Stimulated activated CD8-positive, alpha-beta memory T cell treated with anti-CD3 and anti-CD28 coated beads, Interleukin-12 subunit alpha, Interleukin-12 subunit beta, amount 100 ng/mL, for 1 hour (primary cell): ENCODE results near the gene HNRNPLL.

Source experiments
- DNase-seq: peaks from one replicate; pipeline ENCODE4 v3.0.0-alpha.2; 2020; ENCODE audit warnings: low read depth

The HNRNPLL gene

DNA sequence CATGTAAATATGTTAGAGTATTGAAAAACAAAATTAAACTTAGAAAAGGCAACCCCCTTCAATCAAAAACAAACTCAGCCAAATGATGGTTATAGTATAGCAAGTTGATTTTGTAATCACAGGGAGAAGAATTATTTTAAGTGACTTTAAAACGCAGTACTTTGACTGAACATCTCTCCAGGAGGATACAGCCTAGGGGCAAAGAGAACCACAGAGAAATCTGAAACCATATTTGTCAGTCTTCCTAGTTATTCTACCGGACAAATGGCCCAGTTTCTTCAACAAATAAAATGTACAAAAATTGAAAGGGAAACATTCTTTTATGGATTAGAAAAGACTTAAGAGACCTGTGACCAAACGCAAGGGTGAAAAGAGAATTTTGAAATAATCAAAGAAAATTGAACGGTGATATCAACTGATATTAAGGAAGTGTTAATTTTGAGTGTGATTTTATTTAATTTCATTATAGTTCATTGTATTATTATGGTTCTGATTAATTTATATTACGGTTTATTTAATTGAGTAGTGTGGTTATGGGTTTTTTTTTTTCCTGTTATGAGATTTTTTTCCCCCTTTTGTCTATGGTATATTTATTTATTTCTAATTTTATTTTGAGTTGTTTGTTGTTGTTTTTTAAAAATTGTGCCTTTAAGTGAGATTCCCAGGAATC is 75.3 kb downstream of the HNRNPLL start:
- no peak for DNase-seq

GRCh38 chr2:38526195-38526594 is 76.5 kb downstream of the HNRNPLL start:
- no peak for DNase-seq

DNA sequence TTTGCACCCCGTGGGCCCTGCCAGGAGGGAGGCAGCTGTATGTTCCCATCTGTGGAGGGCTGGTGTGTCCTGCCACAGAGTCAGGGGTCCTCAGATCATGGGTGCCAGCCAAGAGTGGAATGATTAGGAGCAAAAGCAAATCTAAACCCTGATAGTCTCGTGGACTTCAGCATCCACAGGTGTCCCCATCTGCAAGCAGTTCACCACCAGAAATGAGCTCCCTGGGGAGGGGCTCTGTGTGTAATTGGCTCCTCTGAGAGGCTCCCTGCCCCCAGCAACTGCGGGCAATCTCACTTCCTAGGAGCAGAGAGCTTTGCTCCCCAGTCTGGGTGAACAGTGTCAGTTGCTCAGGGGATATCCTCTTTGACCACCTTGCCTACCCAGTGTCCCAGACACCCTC is 78.1 kb downstream of the HNRNPLL start:
- no peak for DNase-seq

GRCh38 chr2:38523728-38524437 is 78.8 kb downstream of the HNRNPLL start:
- DNase-seq = no peak

DNA sequence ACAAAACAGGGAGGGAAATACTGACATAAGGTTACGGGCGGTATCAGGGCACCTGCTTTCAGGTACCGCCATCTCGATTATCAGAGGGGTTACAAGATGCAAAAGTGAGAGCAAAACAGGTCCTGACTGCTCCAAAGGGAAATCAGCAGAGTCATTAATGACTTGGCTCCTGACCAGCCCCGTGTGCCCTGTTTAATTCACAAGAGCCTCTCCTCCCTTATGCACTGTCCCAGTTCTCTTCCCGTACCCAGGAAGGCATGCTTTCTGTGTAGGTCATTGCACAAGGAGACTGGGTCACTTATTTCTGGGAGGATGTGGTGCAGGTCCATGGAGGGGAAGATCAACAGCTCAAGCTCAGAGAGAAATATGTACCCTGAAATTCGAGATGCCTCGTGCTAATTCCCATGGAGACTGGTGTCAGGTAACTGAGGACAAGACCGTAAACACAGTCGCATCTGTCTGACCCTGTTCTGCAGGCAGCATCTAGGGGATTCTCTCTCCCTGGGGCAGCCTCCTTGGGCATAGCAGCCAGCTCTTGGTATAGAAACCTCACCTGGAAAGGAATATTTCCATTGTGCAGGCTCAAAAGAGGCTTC is 79.9 kb downstream of the HNRNPLL start:
- no peak for DNase-seq

DNA sequence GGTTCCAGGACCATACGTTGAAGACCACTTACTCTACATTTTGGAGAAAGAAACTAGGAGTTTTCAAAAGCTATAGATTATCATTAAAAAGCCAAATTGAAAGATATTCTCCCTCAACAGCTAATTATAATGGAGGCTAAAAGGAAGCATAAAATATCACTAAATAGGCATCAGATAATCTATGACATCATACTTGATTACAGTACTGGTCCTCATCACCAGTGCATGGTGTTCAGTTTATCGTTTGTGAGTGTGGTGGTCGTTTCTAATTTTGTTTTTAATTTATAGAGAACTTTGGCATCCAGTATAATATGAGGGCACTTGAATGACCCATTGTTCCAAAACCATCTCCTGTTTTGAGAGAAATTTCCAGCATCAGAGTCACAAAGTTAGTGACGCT is 80.9 kb downstream of the HNRNPLL start:
- DNase-seq = no peak

DNA sequence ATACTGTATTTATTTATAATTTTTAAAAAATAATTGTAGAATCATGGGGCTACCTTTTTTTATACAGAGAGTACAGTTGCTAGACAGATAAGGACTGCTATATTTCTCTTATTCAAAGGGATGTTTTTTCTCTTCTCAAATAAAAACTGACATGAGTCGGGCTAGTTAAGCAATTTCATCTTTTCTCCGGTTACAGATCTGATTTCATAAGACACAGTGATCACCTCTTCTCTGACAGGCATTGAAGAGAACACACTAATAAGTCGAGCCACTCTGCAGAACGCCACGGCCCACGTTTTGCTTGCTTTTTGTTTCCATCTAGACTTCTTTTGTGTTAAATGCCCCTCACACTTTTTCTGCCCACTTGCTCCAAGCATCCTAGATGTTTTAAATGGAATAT is 85.4 kb downstream of the HNRNPLL start:
- DNase-seq = no peak

GRCh38 chr2:38516526-38516925 is 86.2 kb downstream of the HNRNPLL start:
- DNase-seq = no peak

GRCh38 chr2:38516122-38516521 is 86.6 kb downstream of the HNRNPLL start:
- no peak for DNase-seq

DNA sequence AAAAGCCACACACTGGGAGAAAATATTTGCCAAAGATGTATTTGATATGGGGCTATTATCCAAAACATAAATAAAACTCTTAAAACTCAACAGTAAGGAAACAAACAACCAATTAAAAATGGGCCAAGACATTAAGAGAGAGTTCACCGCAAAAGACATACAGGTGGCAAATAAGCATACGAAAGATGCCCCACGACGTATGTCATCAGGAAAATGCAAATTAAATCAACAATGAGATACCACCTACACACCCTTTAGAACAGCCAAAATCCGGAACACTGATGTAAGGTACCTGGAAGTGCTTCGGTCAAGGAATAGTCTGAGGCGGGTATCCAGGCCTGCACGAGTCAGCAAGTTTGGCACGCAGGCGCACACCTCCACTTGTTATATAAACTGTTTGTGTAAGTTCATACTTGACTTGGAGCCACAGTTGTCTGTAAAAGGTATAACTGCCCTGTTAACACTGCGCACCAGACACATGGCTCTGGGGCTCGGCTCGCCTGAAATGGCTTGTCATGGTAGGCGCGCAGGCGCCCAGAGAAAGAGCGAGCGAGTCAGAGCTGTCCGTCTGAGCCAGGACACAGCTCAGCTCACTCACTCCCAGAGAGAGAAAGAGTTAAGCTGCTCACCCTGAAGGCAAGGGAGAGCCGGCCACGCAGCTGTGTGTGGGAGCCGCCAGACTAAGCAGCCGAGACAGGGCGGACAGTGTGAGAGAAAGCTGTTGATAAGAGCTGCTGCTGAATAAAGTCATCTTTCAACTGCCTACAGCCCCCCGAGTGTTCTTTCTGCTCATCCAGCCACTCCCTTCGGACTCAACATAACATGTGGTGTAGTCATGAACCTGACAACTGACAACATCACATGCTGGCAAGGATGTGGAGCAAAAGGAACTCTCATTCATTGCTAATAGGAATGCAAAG is 87.3 kb downstream of the HNRNPLL start:
- DNase-seq = no peak

GRCh38 chr2:38514603-38515154 is 88.0 kb downstream of the HNRNPLL start:
- DNase-seq = no peak

- no peak for DNase-seq
Observed at GRCh38 chr2:38512211-38512610, 90.5 kb downstream of the HNRNPLL start.
